GM21737 (cell line): ENCODE results near the gene HMG20A.

Experiments used
- ATAC-seq: cut with Tn5 transposase; IDR thresholded peaks from one replicate; pipeline ENCODE4 v1.9.1; 2021; ENCODE audit warnings: mild to moderate bottlenecking, moderate library complexity; ENCODE audit not compliant: unreplicated experiment

Gene HMG20A

GRCh38 chr15:77426377-77426776 is 5.7 kb downstream of the HMG20A start:
- ATAC-seq: no peak

DNA sequence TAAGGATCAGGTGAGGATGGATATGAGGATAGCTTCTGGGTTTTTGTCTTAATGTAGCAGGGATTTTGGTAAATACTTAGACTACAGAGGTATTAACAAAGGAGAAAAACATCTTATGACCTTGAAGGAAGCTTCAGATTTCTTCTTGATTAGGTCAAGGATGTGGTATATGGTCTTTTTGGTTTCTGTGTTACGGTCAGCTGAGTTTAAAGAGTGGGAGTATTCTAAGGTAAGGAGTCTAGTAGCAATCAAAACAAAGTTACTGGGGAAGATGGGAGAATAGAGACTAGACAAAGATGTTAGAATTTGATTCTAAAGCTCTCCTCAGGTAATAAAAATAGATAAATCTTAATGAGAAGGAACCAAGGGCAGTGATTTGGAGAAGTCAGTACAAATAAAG is 6.2 kb downstream of the HMG20A start:
- no peak for ATAC-seq

- no peak for ATAC-seq
These were observed 9.5 kb downstream of the HMG20A start for GRCh38 chr15:77430213-77430612.

- ATAC-seq: no peak
These were observed 10.0 kb downstream of the HMG20A start for GRCh38 chr15:77430652-77431051.

GRCh38 chr15:77436822-77437221 is 16.1 kb downstream of the HMG20A start:
- no peak for ATAC-seq

- no peak for ATAC-seq
These were observed 16.6 kb downstream of the HMG20A start for GRCh38 chr15:77437264-77437663.

GRCh38 chr15:77440378-77440999 is 19.8 kb downstream of the HMG20A start:
- ATAC-seq: peak; percentile 74

DNA sequence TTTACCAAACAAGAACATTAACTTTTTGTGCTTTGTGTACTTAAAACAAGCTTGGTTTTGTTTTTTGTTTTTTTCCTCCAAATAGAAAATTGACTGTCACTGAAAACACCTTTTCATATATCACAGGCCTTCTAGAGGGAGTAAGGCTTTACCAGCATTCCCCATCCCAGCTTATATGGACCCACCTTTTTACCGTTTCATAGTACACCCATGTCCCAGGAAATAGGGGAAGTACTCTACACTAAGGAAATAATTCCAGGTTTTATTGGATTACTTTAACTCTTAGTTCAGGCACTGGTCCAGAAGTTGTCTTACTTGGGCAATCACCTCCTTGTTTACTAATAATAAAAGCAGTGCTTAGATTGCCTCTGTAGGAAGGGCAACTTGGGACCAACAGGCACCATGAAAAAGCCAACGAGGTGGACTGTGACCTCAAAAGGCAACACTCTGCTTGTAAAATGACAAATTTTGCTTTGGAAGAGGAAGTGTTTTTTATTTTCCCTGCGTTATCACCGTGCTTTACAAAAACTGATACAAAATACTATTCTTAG is 26.2 kb downstream of the HMG20A start:
- ATAC-seq: no peak

GRCh38 chr15:77454265-77454664 is 33.6 kb downstream of the HMG20A start:
- no peak for ATAC-seq

DNA sequence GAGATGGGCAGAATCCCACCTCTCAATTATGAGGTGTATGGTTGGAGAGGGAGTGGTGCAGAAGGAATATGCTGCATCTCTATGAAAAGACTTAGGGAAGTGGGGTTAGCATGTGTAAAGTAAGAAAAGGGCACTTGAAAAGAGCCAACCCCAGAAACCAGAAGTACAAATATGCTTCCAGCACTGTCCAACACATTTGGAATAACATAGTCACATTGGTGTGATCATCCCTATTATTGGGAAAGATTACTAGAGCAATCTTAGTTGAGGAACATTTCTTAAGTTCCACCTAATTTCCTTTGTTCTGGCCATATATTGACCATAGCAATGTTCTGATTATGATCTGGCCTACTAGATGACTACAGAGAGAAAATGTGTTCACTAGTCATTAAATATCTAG is 34.3 kb downstream of the HMG20A start:
- ATAC-seq: no peak

DNA sequence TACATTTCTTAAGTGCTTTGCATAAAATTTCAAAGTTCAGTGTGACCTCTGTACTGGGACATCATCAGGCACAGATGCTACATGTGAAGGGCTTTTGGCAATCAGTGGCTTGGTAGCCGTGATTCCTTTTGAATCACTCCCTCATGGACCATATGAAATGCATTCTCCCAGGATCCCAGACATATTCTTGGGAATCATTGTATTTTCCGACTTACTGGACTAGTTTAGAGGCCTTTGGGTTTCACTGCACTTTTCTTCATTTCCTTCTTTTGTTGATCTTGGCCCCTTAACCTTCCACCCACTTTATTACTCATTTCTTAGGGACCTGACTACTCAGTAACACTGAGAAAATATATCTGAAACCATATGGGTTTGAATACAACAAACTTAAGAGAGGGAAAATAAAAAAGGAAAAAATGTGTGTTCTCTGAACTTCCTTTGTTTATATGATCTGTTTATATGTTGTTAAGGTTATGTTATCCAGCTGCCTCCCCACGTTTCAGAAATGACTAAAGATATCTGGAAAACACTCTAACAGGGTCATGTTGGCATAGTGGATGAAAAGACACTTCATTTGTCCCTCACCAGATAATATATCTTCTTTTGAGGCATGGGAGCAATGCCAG is 35.1 kb downstream of the HMG20A start:
- ATAC-seq: no peak

DNA sequence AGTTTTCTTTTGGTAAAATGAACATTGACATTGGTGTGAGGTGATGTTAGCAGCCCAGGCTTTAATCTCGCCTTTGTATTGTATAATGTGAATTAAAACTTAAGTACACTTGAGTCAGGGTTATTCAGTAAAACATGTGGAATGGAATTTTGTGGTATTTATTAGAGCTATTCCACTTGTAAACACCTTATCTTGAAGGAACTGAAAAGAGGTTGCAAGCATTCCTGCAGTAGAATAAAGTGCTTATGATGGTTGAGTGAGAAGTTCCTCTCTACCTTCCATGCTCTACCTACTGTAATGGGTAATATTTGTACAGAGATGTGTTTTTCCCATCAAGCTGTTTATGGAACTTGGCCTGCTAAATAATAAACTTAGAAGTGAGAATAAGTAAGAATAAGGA is 36.1 kb downstream of the HMG20A start:
- no peak for ATAC-seq

DNA sequence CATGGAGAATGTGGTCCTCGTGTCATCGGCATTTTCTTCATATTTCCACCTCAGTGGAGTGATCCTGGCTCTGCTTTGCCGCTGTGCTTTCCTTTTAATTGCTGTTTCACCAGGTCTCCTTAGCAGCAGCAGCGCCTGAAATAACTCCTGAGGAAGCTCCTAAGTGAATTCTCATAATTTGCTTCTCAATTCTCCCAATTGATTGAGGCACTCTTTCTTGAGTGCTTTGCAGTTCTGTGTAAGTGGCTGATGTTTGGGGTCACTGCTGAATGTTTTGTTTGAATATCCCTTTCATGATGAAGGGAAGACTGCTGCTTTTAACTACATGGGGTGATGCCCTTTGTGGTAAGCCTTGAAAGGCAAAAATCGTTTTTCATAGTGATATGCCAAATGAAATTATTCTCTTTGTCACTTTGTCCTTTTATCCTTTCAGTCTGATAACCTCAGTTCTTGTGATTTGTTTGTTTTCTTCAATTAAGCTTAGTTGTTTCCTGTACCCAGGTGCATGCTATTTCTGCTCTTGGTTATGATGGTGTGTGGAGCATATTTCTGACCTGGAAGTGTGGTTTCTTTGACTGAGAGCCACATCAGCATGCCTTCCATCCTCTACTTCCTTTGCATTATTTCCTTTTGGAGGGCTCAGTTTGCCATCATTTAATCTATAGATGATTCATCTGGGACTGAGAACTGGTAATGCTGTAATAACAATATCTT is 36.7 kb downstream of the HMG20A start:
- ATAC-seq: no peak

- ATAC-seq: no peak
These were observed 37.2 kb downstream of the HMG20A start for GRCh38 chr15:77457905-77458265.

DNA sequence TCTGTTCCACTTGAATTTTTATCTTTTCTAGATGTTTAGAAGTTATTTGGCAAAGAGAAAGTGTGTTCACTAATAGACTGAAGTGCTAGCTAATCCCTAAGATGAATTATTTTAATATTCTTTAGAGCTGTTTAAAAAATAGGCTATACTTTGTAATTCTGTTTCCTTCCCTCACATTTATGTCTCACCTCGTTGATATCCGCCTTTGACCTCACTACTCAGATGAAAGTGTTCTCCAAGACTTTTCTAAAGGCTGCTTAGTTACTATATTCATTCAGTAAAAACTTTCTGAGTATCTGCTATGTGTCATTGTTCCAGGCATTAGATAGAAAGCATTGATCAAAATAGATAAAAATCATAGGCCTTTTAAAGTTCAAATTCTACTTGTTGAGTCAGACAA is 38.3 kb downstream of the HMG20A start:
- no peak for ATAC-seq

DNA sequence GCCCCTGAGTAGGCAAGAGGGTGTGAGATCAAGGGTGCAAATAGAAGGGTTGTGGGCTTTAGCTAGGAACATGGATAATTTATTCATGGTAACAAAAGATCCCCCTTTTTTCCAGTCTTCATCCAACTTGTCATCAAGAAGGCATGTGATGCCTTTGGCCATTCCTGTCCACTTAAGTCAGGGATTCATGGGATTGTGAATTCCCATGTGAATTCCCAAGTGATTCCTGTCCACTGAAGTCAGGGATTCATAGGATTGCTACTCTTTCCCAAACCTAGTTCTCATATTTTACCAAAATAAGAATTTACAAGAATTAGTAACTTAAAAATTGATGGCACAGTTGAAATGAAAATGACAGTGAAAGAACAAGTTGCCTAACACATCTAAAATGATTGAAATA is 40.8 kb downstream of the HMG20A start:
- no peak for ATAC-seq

DNA sequence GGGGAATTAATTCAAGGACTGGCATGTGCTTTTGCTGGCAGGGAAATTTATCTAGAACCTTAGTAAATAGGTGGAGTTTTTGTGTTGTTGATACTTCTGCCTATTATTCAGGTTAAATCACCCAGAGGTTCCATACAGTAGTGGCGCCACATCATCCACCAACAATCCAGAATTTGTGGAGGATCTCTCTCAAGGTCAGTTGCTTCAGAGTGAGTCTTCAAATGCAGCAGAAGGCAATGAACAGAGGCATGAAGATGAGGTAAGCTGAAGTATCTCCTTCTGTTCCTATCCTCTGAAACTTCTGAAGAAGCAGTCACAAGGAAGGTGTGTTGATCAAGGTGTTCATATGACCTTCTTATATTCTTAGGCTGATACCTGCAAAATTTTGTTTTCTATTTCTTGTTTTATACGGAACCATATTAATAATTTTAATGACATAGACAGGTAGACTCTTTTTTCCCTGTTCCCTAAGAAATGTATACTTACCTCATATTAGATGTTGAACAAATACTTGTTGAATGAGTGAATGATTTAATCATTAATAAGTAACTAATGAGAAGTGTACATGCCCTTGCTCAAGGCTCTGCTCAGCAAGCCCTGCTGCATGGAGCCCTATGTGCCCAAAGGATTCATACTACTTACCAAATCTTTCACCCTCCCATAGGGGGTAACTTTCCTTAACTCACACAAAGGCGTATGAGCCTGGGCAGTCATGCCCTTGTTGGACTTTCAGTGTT is 43.6 kb downstream of the HMG20A start:
- ATAC-seq: no peak

DNA sequence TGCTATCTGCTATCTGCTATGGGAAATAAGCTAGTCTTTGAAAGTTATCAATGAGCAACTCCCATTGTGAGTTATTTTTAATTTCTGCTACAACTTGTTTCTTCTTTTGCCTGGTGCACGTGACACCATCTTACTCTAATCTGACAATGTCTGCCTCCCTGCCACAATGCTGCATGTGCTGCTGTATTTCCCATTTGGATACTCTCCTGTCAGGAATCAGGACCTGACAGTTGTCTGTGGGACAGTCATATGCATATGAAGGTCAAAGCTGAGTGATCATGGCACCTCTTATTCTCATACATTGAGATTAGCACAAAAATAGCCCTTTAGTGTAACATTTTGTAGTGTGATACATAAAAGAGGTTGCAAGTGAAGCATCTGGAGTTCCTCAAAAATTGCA is 45.8 kb downstream of the HMG20A start:
- ATAC-seq: no peak

DNA sequence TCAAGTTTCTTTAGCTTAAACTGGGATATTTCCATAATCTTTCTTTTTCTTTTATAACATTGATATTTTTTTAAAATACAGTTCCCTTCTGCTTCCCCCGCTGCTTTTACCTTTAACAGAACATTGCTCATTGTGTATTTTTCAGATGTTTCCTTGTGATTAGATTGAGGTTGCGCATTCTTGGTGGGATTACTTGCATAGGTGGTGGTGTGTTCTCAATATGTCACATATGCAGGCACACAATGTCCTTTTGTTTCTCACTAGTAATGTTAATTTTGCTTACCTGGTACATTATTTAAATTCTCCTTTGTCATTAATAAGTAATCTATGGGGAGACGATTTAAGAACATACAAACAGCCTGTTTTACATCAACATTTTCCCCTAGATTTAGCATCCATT is 48.2 kb downstream of the HMG20A start:
- no peak for ATAC-seq

DNA sequence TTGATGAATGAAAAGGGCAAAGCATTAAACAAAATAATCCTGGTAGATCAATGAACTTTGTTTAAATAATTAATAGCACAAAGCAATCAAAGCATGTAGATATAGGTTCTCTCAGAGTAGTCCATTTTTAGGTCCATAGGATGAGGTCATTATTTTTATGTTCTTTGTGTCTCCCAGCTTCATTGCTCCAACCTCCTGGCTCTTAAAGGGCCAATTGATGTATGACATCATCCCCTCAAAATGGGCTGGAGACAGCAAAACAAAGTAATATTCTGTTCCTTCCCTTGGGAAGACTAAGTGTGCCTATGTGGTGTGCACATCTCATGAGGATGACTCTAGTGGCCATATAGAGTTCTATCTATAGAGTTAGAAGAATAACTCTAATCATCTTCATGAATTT is 49.5 kb downstream of the HMG20A start:
- ATAC-seq: no peak

- no peak for ATAC-seq
These were observed 52.6 kb downstream of the HMG20A start for GRCh38 chr15:77473328-77473727.
